Fibroblast of gingiva (primary cell): ENCODE measurements around the gene CHAT.
A peak's percentile ranks its signal among the peaks of the same experiment; 100 is the strongest.

Experiments
- DNase-seq: peaks from one replicate; pipeline ENCODE4 v3.0.0-alpha.2; 2011; ENCODE audit warnings: low read depth

CHAT gene

GRCh38 chr10:49597426-49598163 lies 16.2 kb upstream of the CHAT start:
- no peak for DNase-seq

GRCh38 chr10:49598164-49598856 lies 15.5 kb upstream of the CHAT start:
- DNase-seq, result no peak

DNA sequence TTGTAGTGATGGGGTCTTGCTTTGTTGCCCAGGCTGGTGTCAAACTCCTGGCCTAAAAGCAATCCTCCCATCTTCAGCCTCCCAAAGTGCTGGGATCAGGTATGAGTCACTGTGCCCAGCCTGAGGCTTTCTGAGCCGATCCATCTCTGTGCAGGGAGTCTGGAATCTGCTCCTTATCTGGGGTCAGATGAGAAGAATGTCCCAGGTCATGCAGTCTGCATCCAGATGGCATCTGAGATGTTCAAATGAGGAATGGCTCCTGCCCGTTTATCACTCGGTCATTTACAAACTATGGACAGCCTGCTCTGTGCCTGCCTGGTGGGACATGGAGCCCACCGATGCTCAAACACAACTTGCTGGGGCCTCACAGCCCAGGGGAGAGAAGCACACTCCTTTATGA lies 14.9 kb upstream of the CHAT start:
- no peak for DNase-seq

- DNase-seq, result no peak
These were observed 14.3 kb upstream of the CHAT start for GRCh38 chr10:49599546-49599945.

- DNase-seq, result no peak
These were observed 13.8 kb upstream of the CHAT start for GRCh38 chr10:49600046-49600445.

GRCh38 chr10:49600781-49601400 lies 12.9 kb upstream of the CHAT start:
- DNase-seq, result no peak

DNA sequence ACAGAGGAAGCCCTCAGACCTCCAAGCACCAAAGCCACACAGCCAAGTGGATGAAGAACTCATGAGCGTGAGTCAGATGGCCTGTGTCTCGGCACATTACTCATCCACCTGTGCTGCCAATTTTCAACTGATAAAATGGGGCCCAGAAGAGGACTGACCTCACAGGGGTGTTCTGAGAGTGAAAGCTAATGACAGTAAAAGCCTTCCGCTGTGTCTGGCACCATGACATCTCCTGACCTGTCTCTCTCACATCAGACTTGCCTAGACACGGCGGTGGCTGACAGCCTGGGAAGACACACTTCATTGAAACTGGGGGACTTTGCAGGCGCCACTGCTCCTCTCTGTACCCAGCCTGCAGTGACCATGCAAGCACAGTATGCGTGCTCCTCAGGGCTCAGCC lies 12.0 kb upstream of the CHAT start:
- DNase-seq, result no peak

DNA sequence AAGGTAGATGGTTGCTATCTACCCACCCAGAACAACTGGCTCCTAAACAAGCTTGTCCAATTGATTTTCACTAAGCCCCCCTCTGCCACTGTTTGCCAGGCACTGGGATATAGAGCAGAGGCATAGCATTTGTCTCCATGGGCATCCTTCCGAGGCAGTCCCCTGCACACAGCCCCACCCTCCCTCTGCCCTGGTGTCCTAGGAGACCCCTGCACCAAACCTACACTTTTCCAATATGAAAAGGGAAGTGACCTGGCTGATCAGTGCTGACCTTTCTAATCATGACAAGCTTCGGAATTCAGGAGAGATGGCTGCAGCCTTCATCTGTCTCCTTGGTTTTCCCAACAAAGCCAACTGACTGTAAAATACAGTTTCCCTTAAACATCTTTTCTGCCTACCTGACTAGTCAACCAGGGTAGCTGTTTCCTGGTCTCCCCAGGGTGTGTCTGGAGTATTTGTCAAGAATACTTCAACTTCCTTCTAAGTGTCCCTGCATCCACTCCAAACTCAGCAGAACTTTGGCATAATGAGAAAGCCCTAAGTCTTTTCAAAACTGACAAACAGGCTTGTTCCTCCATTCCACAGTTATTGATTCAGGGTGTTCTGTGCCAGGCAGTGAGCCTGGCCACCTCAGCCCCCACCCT lies 11.3 kb upstream of the CHAT start:
- no peak for DNase-seq

GRCh38 chr10:49605216-49605938 lies 8.5 kb upstream of the CHAT start:
- DNase-seq, result no peak

GRCh38 chr10:49605939-49606509 lies 7.8 kb upstream of the CHAT start:
- DNase-seq, result no peak

GRCh38 chr10:49606981-49607535 lies 6.8 kb upstream of the CHAT start:
- peak; percentile 42 for DNase-seq

DNA sequence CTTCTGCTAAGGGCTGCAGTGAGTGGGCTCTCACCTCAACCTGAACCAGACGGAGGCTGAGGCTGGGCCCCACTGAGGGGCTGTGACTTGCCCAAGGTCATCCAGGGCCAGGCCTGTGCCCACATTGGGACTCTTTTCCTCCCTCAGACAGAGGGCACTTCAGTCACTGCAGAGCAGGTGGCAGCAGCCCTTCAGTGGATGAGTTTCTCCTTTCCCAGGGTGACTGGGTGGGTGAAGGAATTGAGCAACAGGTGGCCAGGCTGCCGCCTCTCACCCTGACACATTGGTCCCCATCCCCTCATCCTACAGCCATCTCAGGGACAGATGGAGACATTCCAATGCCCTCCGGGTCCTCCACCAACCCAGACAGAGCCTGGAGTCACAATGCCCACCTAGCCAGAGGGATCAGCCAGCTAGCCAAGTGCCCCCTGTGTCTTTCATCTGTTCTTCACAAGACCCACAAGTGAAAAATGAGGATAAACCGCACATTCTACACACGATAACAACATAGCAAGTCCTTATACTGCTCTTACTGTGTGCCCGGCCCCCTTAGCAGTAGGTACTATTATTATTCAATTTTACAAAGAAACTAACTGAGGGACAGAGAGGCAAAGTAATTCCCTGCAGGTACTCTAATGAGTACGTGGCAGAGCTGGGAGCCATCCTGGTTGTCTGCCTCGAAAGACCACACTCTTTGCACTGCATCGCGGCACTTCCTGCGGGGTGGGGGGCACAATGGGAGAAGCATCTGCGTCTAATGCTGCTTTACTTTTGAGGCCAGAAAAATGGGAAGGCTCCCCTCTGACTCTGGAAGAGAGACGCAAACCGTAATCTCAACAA lies 5.5 kb upstream of the CHAT start:
- no peak for DNase-seq

- DNase-seq, result no peak
These were observed 4.9 kb upstream of the CHAT start for GRCh38 chr10:49609006-49609282.

DNA sequence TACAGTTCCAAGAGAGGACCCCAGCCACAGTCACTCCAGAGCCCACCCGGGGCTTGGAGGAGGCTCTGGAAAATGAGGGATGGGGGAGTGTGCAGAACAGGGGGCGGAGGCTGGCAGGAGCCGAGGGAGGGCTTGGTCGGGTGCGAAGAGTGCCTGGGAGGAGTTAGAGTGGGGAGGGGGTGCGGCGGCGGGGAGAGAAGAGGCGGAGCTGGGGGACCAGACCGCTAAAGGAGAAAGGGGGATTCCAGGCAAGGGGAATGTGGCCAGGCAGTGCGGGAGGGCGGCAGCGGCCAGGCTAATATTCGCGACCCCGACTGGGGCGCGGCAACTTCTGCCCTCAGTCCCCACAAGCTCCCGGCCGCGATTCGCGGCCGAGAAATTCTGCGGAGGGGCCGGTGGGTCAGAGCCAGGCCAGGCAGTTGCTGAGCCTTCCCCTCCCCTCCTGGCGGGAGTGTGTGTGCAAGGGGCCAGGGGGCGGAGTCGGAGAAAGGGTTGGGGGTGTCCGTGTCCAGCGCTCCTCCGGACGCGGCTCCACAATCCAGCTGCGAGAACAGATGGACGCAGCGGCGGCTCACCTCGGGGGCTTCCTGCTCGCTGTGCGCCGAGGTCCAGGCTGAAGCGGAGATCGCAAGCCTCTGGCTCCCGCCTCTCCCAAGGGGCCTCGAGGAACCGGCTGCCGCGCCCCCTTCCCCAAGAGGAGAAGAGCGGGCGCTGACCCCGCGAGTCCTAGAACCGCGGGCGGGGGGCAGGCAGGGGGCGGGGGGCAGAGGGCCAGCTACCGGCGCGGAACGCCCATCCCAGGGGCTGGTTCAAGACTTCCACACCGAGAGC lies 4.3 kb upstream of the CHAT start:
- no peak for DNase-seq

DNA sequence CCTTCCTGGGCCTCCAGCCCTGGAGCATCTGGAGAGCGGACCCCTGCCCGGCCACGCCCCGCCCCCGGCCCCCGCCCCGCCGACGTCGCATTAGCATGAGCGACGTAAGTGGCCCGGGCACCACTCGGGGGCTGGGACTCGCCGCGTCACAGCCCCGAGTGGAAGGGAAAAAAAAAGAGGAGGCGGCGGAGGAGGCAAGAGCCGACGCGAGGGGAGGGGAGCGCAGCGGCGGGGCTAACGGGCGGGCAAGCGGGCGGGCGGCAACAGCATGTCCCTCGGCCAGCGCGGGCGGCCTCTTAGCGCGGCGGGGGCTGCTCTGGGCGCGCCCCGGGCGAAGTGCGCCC lies 3.8 kb upstream of the CHAT start, which contains the start of gene SLC18A3:
Gene SLC18A3 (plus strand): TSS at position 197 of the 344 bp plus-strand sequence. CDS start 431 bp downstream, outside the sequence.
- DNase-seq, result no peak

DNA sequence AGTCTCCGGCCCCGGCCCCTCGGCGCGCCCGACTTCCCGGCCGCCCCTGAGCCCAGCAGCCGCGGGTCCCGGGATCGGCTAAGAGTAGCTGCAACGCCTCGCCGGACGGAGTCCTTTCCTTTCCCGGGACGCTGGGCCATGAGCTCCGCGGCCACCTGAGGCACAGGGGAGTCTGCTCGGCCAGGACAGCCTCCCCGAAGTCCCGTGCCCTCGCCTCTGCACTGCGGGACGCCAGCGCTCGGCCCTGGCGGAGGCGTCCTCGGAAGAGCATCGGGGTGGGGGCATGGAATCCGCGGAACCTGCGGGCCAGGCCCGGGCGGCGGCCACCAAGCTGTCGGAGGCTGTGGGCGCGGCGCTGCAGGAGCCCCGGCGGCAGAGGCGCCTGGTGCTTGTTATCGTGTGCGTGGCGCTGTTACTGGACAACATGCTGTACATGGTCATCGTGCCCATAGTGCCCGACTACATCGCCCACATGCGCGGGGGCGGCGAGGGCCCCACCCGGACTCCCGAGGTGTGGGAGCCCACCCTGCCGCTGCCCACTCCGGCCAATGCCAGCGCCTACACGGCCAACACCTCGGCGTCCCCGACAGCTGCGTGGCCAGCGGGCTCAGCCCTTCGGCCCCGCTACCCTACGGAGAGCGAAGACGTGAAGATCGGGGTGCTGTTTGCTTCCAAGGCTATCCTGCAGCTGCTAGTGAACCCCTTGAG lies 3.2 kb upstream of the CHAT start:
- no peak for DNase-seq

- no peak for DNase-seq
These were observed 2.5 kb upstream of the CHAT start for GRCh38 chr10:49611166-49611815.

DNA sequence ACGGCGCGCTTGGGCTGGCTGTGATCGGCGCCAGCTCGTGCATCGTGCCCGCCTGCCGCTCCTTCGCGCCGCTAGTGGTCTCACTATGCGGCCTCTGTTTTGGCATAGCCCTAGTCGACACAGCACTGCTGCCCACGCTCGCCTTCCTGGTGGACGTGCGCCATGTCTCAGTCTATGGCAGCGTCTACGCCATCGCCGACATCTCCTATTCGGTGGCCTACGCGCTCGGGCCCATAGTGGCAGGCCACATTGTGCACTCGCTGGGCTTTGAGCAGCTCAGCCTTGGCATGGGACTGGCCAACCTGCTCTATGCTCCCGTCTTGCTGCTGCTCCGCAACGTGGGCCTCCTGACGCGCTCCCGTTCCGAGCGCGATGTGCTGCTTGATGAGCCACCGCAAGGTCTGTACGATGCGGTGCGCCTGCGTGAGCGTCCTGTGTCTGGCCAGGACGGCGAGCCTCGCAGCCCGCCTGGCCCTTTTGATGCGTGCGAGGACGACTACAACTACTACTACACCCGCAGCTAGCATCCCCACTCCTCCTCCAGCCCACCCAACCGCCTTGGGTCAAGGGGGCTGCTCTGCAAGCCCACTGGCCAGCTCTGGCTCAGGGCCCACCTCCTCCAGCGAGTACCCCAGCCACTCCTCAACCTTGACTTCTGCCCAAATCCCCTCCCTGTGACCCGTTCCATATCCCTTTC lies 1.9 kb upstream of the CHAT start:
- no peak for DNase-seq
